GM18511 (cell line): ENCODE results near the gene PLPP4.

Source experiments
- ATAC-seq: cut with Tn5 transposase; IDR thresholded peaks from one replicate; pipeline ENCODE4 v1.9.1; 2021; ENCODE audit warnings: mild to moderate bottlenecking, moderate library complexity; ENCODE audit not compliant: unreplicated experiment

PLPP4 gene

DNA sequence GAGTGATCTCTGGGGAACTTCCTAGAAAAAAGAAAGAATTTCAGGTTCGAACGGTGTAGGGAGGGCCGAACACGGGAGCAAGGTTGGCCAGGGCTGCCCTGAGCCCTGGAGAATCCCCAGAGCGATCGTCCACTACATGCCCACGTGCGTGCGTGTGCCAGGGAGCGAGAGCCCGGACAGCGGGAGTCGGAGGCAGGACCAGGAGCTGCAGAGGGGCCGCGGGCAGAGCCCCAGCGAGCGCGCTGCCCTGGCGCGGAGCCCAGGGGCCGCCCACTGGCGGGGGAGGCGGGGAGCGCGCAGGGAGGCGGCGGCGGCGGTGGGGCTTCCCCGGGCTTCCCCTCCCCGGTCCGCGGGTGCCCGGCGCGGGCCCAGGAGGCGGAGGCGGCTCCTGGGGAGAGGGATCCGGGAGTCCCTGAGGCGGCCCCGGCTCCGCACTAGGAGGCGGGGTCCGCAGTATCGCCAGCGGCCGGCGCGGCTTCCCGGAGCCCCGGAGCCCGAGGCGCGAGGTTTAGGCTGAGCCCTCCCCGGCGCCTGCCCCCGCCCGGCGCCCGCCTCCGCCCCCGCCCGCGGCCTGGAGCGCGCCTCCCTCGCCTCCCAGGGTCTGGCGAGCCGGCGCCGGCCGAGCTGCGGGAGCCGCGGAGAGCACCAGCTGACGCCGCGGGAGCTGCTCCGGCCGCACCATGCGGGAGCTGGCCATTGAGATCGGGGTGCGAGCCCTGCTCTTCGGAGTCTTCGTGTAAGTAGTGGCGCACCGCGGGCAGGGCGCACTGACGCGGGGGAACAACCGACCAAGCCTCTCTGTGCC is at the start of gene PLPP4:
PLPP4 (plus strand) TSS at position 602 of the 805 bp plus-strand sequence; CDS start at position 681, 79 bp downstream.
- ATAC-seq, result no peak

DNA sequence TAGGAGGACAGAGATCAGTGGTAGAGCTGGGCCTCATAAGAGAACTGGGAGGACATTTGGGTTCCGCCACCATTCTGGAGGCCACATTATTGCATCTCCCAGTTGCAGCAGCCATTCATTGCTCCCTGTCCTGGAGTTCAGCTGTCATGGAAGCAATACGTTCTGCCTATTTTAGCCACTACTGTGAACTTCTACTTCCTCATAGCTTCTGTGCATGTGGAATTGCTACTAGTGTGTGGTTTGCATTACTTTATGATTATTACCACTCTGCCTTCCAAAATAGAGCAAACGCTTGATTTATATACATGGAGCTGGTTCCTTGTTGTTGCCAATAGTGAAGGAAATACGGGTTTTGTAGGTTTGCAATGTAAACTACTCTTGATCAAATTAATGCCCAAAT is 47.2 kb upstream of the PLPP4 start:
- no peak for ATAC-seq

GRCh38 chr10:120414946-120415345 is 42.1 kb upstream of the PLPP4 start:
- no peak for ATAC-seq

- ATAC-seq, result no peak
Measured at GRCh38 chr10:120415709-120416330, 41.2 kb upstream of the PLPP4 start.

DNA sequence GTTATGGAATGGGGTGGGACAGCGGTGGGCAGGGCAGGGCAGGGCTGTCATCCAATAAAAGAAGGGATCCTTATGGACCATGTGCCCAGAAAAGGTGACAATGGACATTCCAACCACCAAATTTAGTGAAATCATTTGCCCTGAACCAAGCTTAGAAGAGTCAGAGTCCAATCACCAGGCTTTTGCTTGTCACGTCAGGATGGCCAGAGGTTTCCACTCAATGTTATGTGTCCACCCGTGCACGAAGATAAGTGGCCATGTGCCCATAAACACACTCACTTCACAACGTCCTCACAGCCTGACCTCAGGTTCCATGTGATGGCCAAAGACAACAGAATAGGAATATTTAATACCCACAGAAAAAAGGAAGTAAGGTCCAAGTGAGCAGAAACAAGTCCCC is 36.6 kb upstream of the PLPP4 start:
- ATAC-seq, result no peak

GRCh38 chr10:120421250-120421649 is 35.8 kb upstream of the PLPP4 start:
- no peak for ATAC-seq

DNA sequence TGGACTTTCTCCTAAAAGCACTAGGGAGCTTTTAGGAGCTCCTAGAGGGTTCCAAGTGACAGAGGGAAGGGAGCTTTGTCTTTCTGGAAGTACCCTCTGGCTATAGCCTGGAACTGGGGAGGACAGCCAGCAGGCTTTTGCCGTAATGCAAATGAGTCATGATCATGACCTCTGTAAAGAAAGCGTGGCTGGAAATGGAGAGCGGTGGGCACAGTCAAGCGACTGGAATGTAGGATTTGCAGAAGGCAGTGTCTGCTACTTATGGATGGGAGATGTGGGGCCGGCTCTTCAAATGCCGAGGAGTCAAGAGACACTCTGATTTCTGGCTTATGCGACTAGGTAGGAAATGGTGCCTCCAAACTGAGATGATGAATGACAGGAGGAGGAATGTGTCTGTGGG is 34.6 kb upstream of the PLPP4 start:
- ATAC-seq, result no peak

DNA sequence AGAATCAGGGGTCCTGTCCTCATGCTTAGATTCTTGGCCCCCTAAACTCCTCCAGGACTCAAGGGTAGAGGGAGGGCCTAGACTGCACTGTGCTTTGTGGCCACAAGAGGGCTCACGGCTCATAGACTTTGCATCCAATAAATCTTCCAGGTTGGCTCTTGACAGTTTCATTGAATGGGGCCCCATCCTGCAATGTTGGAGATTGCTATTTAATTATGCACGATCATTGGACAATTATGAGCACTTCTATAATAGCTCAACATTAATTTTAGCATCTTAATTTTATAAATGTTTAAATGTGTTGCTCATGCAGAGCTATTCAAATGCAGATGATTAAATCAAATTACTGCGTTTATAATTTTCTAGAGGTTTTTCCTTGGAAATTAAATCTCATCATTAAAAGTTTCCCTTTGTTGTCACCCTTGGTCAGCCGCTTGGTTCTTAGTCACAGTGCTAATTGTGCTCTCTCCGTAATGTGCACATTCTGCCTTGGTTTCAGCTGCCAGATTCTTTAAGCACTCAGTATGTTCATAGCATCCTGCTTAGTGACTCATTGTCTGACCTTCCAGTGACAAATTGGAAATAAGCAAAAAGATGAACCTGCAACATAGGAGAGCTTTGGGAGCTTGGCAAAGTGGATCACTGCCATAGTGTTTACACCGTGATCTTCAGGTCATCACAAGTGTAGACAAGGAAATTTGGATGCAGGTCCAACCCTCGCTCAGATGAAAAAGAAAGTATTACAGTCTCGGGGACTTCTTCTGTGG is 33.4 kb upstream of the PLPP4 start:
- peak; percentile 64 for ATAC-seq

DNA sequence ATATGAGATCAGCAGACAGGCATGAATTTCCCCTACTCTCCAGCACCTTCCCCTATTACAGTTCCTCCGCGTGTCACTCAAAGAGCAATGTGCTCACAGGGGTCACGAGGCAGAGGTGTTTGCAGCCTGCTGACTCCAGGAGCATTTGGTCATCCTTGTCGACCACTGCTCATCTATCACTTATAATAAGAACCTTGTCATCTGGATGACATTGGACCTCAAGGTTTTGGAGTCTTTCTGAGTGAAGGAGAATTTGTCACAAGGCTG is 32.9 kb upstream of the PLPP4 start:
- ATAC-seq, result no peak

DNA sequence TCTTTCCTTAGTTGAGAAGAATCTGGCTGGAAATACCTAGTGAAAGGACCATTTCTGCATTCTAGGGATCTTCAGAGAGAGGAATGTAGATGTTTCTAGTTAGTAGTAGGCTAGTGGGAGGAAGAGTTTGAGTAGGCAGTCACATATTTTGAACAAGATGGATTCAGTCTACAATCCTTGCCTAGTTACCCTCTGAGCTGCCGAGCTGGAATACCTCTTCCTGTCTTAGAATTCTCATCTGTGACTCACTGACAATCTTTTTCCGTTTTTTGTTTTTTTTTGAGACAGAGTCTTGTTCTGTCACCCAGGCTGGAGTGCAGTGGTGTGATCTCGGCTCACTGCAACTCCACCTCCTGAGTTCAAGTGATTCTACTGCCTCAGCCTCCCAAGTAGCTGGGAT is 30.7 kb upstream of the PLPP4 start:
- no peak for ATAC-seq

- no peak for ATAC-seq
Measured at GRCh38 chr10:120428754-120429153, 28.3 kb upstream of the PLPP4 start.

- ATAC-seq, result no peak
Measured at GRCh38 chr10:120429395-120429794, 27.6 kb upstream of the PLPP4 start.

DNA sequence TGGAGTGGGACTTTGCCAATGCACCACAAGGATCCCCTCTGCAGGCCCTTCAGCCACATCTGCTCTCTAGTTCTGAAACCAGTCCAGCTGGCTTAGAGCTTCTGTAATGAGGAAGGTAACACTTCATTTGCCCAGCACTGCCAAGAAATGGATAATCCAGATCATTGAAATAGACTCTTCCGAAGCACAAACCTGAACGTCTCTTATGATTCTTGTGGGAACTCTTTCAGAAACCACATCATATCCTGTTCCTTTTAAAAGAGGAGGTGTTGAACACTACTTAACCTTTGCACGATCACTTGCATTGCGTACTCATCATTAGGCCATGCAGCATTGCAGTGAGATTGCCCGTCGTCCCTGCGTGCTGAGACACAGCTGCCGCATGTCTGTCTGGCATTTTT is 25.8 kb upstream of the PLPP4 start:
- ATAC-seq, result no peak

- ATAC-seq, result no peak
Measured at GRCh38 chr10:120432209-120432608, 24.8 kb upstream of the PLPP4 start.

GRCh38 chr10:120433141-120433540 is 23.9 kb upstream of the PLPP4 start:
- ATAC-seq, result no peak

DNA sequence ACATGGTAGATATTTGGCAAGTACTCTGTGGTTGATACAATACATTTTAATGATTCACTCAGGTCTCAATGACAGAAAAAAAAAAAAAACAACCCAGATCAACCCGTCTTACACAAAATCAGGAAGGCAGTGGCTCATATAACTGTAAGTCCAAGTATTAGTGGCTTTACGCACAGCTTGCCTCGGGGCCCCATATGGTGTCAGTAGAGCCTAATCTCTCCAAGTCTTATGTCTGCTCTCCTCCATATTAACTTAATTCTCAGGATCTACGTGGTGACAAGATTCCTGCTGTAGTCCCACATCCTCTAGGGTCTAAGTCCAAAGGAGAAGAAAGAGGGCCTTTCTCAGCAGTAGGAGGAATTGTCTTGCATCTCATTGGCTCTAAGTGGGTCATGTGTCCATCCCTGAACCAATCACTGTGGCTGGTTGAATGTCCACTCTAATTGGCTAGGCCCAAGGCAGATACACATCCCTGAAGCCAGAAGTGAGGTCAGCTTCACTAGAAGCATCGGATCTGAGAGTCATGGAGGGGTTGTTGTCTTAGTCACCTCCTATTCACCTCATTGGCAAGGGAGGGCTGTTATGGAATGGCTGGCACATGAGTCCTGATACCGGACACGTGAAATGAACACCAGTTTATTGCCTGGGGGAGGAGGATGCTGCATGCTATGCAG is 20.5 kb upstream of the PLPP4 start:
- no peak for ATAC-seq

GRCh38 chr10:120437541-120437940 is 19.5 kb upstream of the PLPP4 start:
- ATAC-seq, result no peak

- ATAC-seq, result no peak
Measured at GRCh38 chr10:120451968-120452367, 5.1 kb upstream of the PLPP4 start.

DNA sequence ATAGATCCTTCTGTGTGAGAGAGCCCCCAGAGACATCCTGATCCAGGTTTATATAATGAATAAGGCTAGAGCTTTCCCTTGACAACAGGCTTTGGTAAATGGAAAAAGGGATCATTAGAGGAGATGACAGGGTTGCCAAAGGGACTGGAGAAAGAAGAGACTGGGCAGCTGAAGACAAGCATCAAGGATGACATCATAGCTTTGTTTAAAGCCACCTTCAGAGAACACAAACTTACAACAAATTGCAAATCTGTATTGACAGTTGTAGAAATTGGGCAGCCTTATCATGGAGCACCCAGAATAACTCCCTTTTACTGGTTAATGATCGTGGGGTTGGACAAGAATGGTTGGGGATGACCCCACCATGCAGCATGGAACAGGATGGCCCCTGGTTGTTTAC is 3.7 kb upstream of the PLPP4 start:
- no peak for ATAC-seq

DNA sequence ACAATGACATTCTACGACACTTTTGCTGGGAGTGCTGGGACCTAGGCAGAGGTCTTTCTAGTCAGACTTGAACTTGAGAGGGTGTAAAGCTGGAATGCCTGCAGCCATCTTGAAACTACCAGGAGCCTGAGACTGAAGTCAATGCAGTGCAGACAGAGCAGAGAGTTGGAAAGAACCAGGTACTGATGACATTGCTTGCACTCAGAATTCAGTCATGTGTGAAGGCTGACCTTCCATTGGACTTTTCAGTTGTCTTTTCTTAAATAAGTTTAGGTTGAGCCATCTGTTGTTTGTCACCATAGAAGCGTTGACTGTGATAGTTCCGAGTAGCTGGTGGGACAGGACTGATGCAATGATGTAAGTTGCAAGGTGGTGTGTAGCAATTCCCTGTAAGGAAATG is 3.1 kb upstream of the PLPP4 start:
- ATAC-seq, result no peak

- no peak for ATAC-seq
Measured at GRCh38 chr10:120455004-120455403, 2.0 kb upstream of the PLPP4 start.

GRCh38 chr10:120455606-120456005 is 1.4 kb upstream of the PLPP4 start:
- ATAC-seq, result no peak
